ENCODE results near the gene NBAS. TPM values are rescaled to one million over a fixed set of nuclear protein-coding genes. Genes with fewer than 3 reads are reported as not detected.

The NBAS gene
- total RNA-seq, 1 experiment from 2014 or later = 27.9 TPM

GRCh38 chr2:15383695-15384350 lies 177.3 kb downstream of the NBAS start:
- no peak for DNase-seq
- H3K9me3 ChIP-seq = no peaks in the 10 kb centered on the region
- no peaks in the 10 kb centered on the region for H3K27me3 ChIP-seq
- H3K4me3 ChIP-seq = no peak overlapping the region
- H3K36me3 ChIP-seq = no peaks in the 10 kb centered on the region

- no peak for DNase-seq
- Histone ChIP-seq H3K9me3 (no peaks in the 10 kb centered on the region), H3K4me3 (no peak overlapping the region), H3K27me3 (no peaks in the 10 kb centered on the region), H3K36me3 (peaks cover 7% of the 10 kb centered on the region; the same call in 1 of the 2 replicates)
Observed at GRCh38 chr2:15378148-15378908, 182.8 kb downstream of the NBAS start.

GRCh38 chr2:15377202-15377601 lies 183.9 kb downstream of the NBAS start:
- H3K36me3 ChIP-seq = peaks cover 9% of the 10 kb centered on the region; the same call in 1 of the 2 replicates
- H3K27me3 ChIP-seq = no peaks in the 10 kb centered on the region
- no peak overlapping the region for H3K4me3 ChIP-seq
- no peaks in the 10 kb centered on the region for H3K9me3 ChIP-seq
- no peak for DNase-seq

GRCh38 chr2:15372019-15372418 lies 189.1 kb downstream of the NBAS start:
- Histone ChIP-seq H3K27me3 (no peaks in the 10 kb centered on the region), H3K4me3 (no peak overlapping the region), H3K36me3 (peaks cover 11% of the 10 kb centered on the region; the same call in 1 of the 2 replicates), H3K9me3 (no peaks in the 10 kb centered on the region)
- no peak for DNase-seq

GRCh38 chr2:15369129-15369528 lies 192.0 kb downstream of the NBAS start:
- Histone ChIP-seq H3K27me3 (no peaks in the 10 kb centered on the region), H3K9me3 (no peaks in the 10 kb centered on the region), H3K36me3 (peaks cover 11% of the 10 kb centered on the region), H3K4me3 (no peak overlapping the region)
- no peak for DNase-seq

- no peak for DNase-seq
- peaks cover 2% of the 10 kb centered on the region; the same call in 1 of the 2 replicates for H3K36me3 ChIP-seq
- H3K27me3 ChIP-seq = no peaks in the 10 kb centered on the region
- no peaks in the 10 kb centered on the region for H3K9me3 ChIP-seq
- H3K4me3 ChIP-seq = no peak overlapping the region
Observed at GRCh38 chr2:15367715-15368114, 193.4 kb downstream of the NBAS start.

- H3K4me3 ChIP-seq = no peak overlapping the region
- H3K36me3 ChIP-seq = peaks cover 2% of the 10 kb centered on the region; the same call in 1 of the 2 replicates
- H3K27me3 ChIP-seq = no peaks in the 10 kb centered on the region
- no peaks in the 10 kb centered on the region for H3K9me3 ChIP-seq
- no peak for DNase-seq
Observed at GRCh38 chr2:15367205-15367604, 193.9 kb downstream of the NBAS start.

- H3K36me3 ChIP-seq = peaks cover 2% of the 10 kb centered on the region; the same call in 1 of the 2 replicates
- no peak for DNase-seq
- H3K9me3 ChIP-seq = no peaks in the 10 kb centered on the region
- no peaks in the 10 kb centered on the region for H3K27me3 ChIP-seq
- H3K4me3 ChIP-seq = no peak overlapping the region
Observed at GRCh38 chr2:15365411-15365810, 195.7 kb downstream of the NBAS start.

GRCh38 chr2:15364561-15364960 lies 196.6 kb downstream of the NBAS start:
- H3K36me3 ChIP-seq = peaks cover 2% of the 10 kb centered on the region; the same call in 1 of the 2 replicates
- no peaks in the 10 kb centered on the region for H3K9me3 ChIP-seq
- no peaks in the 10 kb centered on the region for H3K27me3 ChIP-seq
- H3K4me3 ChIP-seq = no peak overlapping the region
- no peak for DNase-seq

- no peaks in the 10 kb centered on the region for H3K27me3 ChIP-seq
- no peaks in the 10 kb centered on the region for H3K9me3 ChIP-seq
- no peak for DNase-seq
- H3K4me3 ChIP-seq = no peak overlapping the region
- H3K36me3 ChIP-seq = peaks cover 2% of the 10 kb centered on the region; the same call in 1 of the 2 replicates
Observed at GRCh38 chr2:15363734-15364133, 197.4 kb downstream of the NBAS start.

GRCh38 chr2:15363142-15363541 lies 198.0 kb downstream of the NBAS start:
- H3K27me3 ChIP-seq = no peaks in the 10 kb centered on the region
- no peak for DNase-seq
- H3K36me3 ChIP-seq = no peaks in the 10 kb centered on the region; the same call in 1 of the 2 replicates
- H3K9me3 ChIP-seq = no peaks in the 10 kb centered on the region
- H3K4me3 ChIP-seq = no peak overlapping the region

GRCh38 chr2:15359716-15360531 lies 201.2 kb downstream of the NBAS start:
- Histone ChIP-seq H3K9me3 (no peaks in the 10 kb centered on the region), H3K4me3 (no peak overlapping the region), H3K27me3 (no peaks in the 10 kb centered on the region), H3K36me3 (0 out of 2 replicates have a peak, but pooled peaks cover 2% of the 10 kb centered on the region)
- peak; percentile 54 for DNase-seq

- Histone ChIP-seq H3K4me3 (no peak overlapping the region), H3K9me3 (no peaks in the 10 kb centered on the region), H3K27me3 (no peaks in the 10 kb centered on the region), H3K36me3 (0 out of 2 replicates have a peak, but pooled peaks cover 2% of the 10 kb centered on the region)
- no peak for DNase-seq
Observed at GRCh38 chr2:15357922-15358321, 203.2 kb downstream of the NBAS start.

GRCh38 chr2:15357186-15357585 lies 203.9 kb downstream of the NBAS start:
- no peak for DNase-seq

GRCh38 chr2:15355386-15355785 lies 205.7 kb downstream of the NBAS start:
- no peak for DNase-seq
- Histone ChIP-seq H3K27me3 (no peaks in the 10 kb centered on the region), H3K36me3 (0 out of 2 replicates have a peak, but pooled peaks cover 2% of the 10 kb centered on the region), H3K4me3 (no peak overlapping the region), H3K9me3 (no peaks in the 10 kb centered on the region)

More at GRCh38 chr2:15357186-15357585, 203.9 kb downstream of the NBAS start:
- 0 out of 2 replicates have a peak, but pooled peaks cover 2% of the 10 kb centered on the region for H3K36me3 ChIP-seq
- H3K27me3 ChIP-seq = no peaks in the 10 kb centered on the region
- H3K9me3 ChIP-seq = no peaks in the 10 kb centered on the region
- H3K4me3 ChIP-seq = no peak overlapping the region

- Histone ChIP-seq H3K36me3 (0 out of 2 replicates have a peak, but pooled peaks cover 2% of the 10 kb centered on the region), H3K9me3 (no peaks in the 10 kb centered on the region), H3K4me3 (no peak overlapping the region), H3K27me3 (no peaks in the 10 kb centered on the region)
- no peak for DNase-seq
Observed at GRCh38 chr2:15354596-15355366, 206.4 kb downstream of the NBAS start.
